ENCODE data around the gene TNS1.

TNS1 gene

DNA sequence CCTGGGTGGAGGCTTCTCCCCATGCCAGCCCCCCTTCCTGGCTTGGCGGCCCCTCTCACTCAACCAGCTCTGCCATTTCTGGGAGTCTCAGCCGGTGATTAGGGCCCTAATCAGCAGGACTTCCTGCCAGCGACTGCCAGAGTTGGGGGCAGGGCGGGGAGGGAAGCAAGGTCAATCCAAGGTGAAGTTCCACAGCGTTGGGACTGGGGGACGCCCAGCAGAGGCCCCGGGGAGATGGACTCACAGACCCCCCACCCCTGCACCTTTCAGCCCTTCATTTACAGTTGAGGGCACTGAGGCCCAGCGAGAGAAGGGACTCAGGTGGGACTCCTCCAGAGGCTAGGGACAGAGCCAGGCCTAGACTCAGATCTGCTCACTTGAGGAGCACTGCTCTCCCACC lies 65.3 kb downstream of the TNS1 start:
- no peaks in the 10 kb centered on the region for H3K27me3 ChIP-seq (ENCODE audit: insufficient read depth, poor library complexity, severe bottlenecking)
- H3K27ac ChIP-seq (ENCODE audit: poor library complexity, severe bottlenecking) = peak overlapping the region; percentile 96
- H3K4me1 ChIP-seq (ENCODE audit: insufficient read depth, poor library complexity, severe bottlenecking) = peaks cover 31% of the 10 kb centered on the region
- H3K9me3 ChIP-seq (ENCODE audit: severe bottlenecking) = no peaks in the 10 kb centered on the region
- no peak overlapping the region for H3K4me3 ChIP-seq (ENCODE audit: severe bottlenecking)
- DNase-seq (ENCODE audit: low spot score) = no peak
- no peak for TF ChIP-seq CTCF (IDR thresholded peaks at IDR 0.05; ENCODE audit: poor library complexity, severe bottlenecking)
- ATAC-seq (ENCODE audit: low read depth) = no peak
- H3K36me3 ChIP-seq (ENCODE audit: low read depth) = no peaks in the 10 kb centered on the region

- no peak for TF ChIP-seq CTCF (IDR thresholded peaks at IDR 0.05; ENCODE audit: poor library complexity, severe bottlenecking)
- H3K36me3 ChIP-seq (ENCODE audit: low read depth) = no peaks in the 10 kb centered on the region
- no peak overlapping the region for H3K4me3 ChIP-seq (ENCODE audit: severe bottlenecking)
- H3K9me3 ChIP-seq (ENCODE audit: severe bottlenecking) = no peaks in the 10 kb centered on the region
- no peaks in the 10 kb centered on the region for H3K27me3 ChIP-seq (ENCODE audit: insufficient read depth, poor library complexity, severe bottlenecking)
- no peak for ATAC-seq (ENCODE audit: low read depth)
- peak overlapping the region; percentile 96 for H3K27ac ChIP-seq (ENCODE audit: poor library complexity, severe bottlenecking)
- DNase-seq (ENCODE audit: low spot score) = no peak
- H3K4me1 ChIP-seq (ENCODE audit: insufficient read depth, poor library complexity, severe bottlenecking) = peaks cover 31% of the 10 kb centered on the region
Observed at GRCh38 chr2:217936952-217937351, 65.8 kb downstream of the TNS1 start.

DNA sequence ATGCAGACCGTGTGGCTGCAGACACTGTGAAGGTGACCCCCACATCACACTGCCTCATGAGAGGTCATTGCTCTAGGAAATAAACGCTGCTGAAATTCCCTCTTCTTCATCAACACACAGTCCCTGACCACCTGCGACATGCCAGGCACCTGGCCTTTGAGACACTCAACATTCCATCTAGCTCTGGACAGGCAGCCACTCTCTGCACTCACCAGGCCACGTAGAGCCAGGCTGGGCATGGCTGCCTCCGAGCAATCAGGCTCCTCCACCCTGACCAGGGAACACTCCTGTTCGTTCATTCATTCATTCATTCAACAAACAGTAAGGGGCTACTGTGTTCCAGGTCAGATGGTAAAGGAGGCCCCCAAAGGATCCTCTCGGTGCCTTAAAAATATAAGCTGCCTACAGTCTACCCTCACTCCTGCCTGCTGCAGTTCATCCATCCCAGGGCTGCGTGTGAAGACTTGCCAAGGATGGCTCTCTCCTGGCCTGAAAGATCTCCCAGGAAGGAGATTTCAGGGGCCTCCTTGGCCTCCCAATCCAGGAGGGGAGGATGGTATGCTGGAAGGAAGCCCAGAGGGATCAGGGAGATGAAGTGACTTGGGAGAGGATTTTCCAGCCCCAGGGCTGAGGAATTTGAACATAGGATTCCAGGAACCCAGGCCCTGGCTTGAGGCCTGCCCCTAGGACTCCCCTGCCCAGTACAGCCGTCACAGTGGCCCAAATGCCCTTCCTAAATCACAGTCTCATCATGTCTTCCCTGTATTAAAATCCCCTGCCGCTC lies 66.7 kb downstream of the TNS1 start:
- peak overlapping the region; percentile 96 for H3K27ac ChIP-seq (ENCODE audit: poor library complexity, severe bottlenecking)
- ATAC-seq (ENCODE audit: low read depth) (no peak), DNase-seq (ENCODE audit: low spot score) (no peak)
- TF ChIP-seq CTCF (IDR thresholded peaks at IDR 0.05; ENCODE audit: poor library complexity, severe bottlenecking) = no peak
- no peaks in the 10 kb centered on the region for H3K27me3 ChIP-seq (ENCODE audit: insufficient read depth, poor library complexity, severe bottlenecking)
- H3K4me3 ChIP-seq (ENCODE audit: severe bottlenecking) = no peak overlapping the region
- H3K9me3 ChIP-seq (ENCODE audit: severe bottlenecking) = no peaks in the 10 kb centered on the region
- peaks cover 31% of the 10 kb centered on the region for H3K4me1 ChIP-seq (ENCODE audit: insufficient read depth, poor library complexity, severe bottlenecking)
- no peaks in the 10 kb centered on the region for H3K36me3 ChIP-seq (ENCODE audit: low read depth)

GRCh38 chr2:217935235-217935879 lies 67.4 kb downstream of the TNS1 start:
- TF ChIP-seq CTCF (IDR thresholded peaks at IDR 0.05; ENCODE audit: poor library complexity, severe bottlenecking) = no peak
- Histone ChIP-seq H3K4me1 (ENCODE audit: insufficient read depth, poor library complexity, severe bottlenecking) (peaks cover 31% of the 10 kb centered on the region), H3K4me3 (ENCODE audit: severe bottlenecking) (no peak overlapping the region), H3K36me3 (ENCODE audit: low read depth) (no peaks in the 10 kb centered on the region), H3K9me3 (ENCODE audit: severe bottlenecking) (no peaks in the 10 kb centered on the region), H3K27ac (ENCODE audit: poor library complexity, severe bottlenecking) (peak overlapping the region; percentile 96), H3K27me3 (ENCODE audit: insufficient read depth, poor library complexity, severe bottlenecking) (no peaks in the 10 kb centered on the region)
- DNase-seq (ENCODE audit: low spot score) (no peak), ATAC-seq (ENCODE audit: low read depth) (no peak)

Measured in RWPE2 (cell line).